Activated naive CD4-positive, alpha-beta T cell treated with Interleukin-2 at 50 U/mL for 16 hours (primary cell): ENCODE data around the gene NUFIP2.
"Not testable (repeated sequence)": the region's sequence is repeated elsewhere in the genome, so short reads cannot be mapped to it uniquely, and the experiment has no call there.

Experiments used
- DNase-seq: peaks from one replicate; pipeline ENCODE4 v3.0.0-alpha.2; 2020

NUFIP2 gene

GRCh38 chr17:29273924-29274323, 20.0 kb downstream of the NUFIP2 start:
- no peak for DNase-seq

GRCh38 chr17:29271980-29272379, 22.0 kb downstream of the NUFIP2 start:
- DNase-seq, result not testable (repeated sequence)

GRCh38 chr17:29263916-29264315, 30.0 kb downstream of the NUFIP2 start:
- no peak for DNase-seq

- no peak for DNase-seq
Observed at GRCh38 chr17:29257756-29258155, 36.2 kb downstream of the NUFIP2 start.

- no peak for DNase-seq
Observed at GRCh38 chr17:29256735-29257466, 37.0 kb downstream of the NUFIP2 start.

GRCh38 chr17:29255926-29256522, 37.9 kb downstream of the NUFIP2 start:
- DNase-seq, result no peak

- DNase-seq, result no peak
Observed at GRCh38 chr17:29253037-29253436, 40.9 kb downstream of the NUFIP2 start.

- DNase-seq, result no peak
Observed at GRCh38 chr17:29252101-29252791, 41.7 kb downstream of the NUFIP2 start.

- DNase-seq, result no peak
Observed at GRCh38 chr17:29251184-29251583, 42.8 kb downstream of the NUFIP2 start.

- DNase-seq, result no peak
Observed at GRCh38 chr17:29250666-29251065, 43.3 kb downstream of the NUFIP2 start.

- DNase-seq, result no peak
Observed at GRCh38 chr17:29248845-29249244, 45.1 kb downstream of the NUFIP2 start.

GRCh38 chr17:29247219-29247618, 46.7 kb downstream of the NUFIP2 start:
- DNase-seq, result no peak

GRCh38 chr17:29246628-29247027, 47.3 kb downstream of the NUFIP2 start, which contains the start of gene CRYBA1:
Gene CRYBA1, plus strand, starts transcription at chr17:29246859. Its CDS starts 5 bp downstream, at chr17:29246864.
- DNase-seq, result no peak

- no peak for DNase-seq
Observed at GRCh38 chr17:29245401-29245800, 48.5 kb downstream of the NUFIP2 start.

GRCh38 chr17:29243792-29244191, 50.2 kb downstream of the NUFIP2 start:
- DNase-seq, result no peak

GRCh38 chr17:29242790-29243189, 51.2 kb downstream of the NUFIP2 start:
- no peak for DNase-seq

GRCh38 chr17:29242051-29242450, 51.9 kb downstream of the NUFIP2 start:
- no peak for DNase-seq

GRCh38 chr17:29240968-29241963, 52.7 kb downstream of the NUFIP2 start:
- no peak for DNase-seq

GRCh38 chr17:29240477-29240876, 53.5 kb downstream of the NUFIP2 start:
- DNase-seq, result no peak

- no peak for DNase-seq
Observed at GRCh38 chr17:29238133-29238850, 55.7 kb downstream of the NUFIP2 start.

GRCh38 chr17:29237476-29238132, 56.3 kb downstream of the NUFIP2 start:
- DNase-seq, result no peak
